IMR-90 (cell line): Measurements from ENCODE around the gene KRT72. TPM values are rescaled to one million over a fixed set of nuclear protein-coding genes. Genes with fewer than 3 reads are reported as not detected.

Experiments
- ATAC-seq: fragments of 200-7000 bp; cut with Tn5 transposase; 2 replicates; pipeline ENCODE4 v1.9.1; 2020; ENCODE audit warnings: low read depth, mild to moderate bottlenecking, moderate library complexity
- BruUV-seq: library from RNA; stranded (reverse); fragments of 400-500 nt; replicated peaks from 2 replicates; lab custom pipeline; 2021; lab: Mats Ljungman, UMichigan
- CTCF ChIA-PET: fragments of 300-600 bp; formaldehyde crosslinking; extraction: SDS; loops from one replicate; lab custom pipeline; 2021; ENCODE audit warnings: antibody characterized with exemption; lab: Yijun Ruan, JAX
- POLR2A ChIA-PET: fragments of 300-600 bp; sonication (Branson Sonifier 250); formaldehyde crosslinking; loops from one replicate; lab custom pipeline; 2022; ENCODE audit warnings: antibody characterized with exemption; ENCODE audit not compliant: unreplicated experiment; lab: Charles Lee
- DNase-seq: peaks from one replicate; pipeline ENCODE4 v3.0.0; 2013
- H2AFZ ChIP-seq: replicated peaks from 2 replicates; pipeline ENCODE3; 2013; ENCODE audit warnings: low read length, mild to moderate bottlenecking; ENCODE audit not compliant: poor library complexity
- H2AK5ac ChIP-seq: 2 replicates; pipeline ENCODE4 v1.6.1; 2013; ENCODE audit warnings: low read depth, low read length, inconsistent platforms
- H2AK9ac ChIP-seq: replicated peaks from 2 replicates; pipeline ENCODE3; 2013; ENCODE audit warnings: mild to moderate bottlenecking, low read depth, low read length, moderate library complexity; ENCODE audit not compliant: poor library complexity
- H2BK120ac ChIP-seq: 2 replicates; pipeline ENCODE4 v1.6.1; 2013; ENCODE audit warnings: low read depth, low read length, inconsistent platforms
- H2BK15ac ChIP-seq: 3 replicates; pipeline ENCODE4 v1.6.1; 2013; ENCODE audit warnings: low read depth, low read length, inconsistent platforms
- H2BK20ac ChIP-seq: 2 replicates; pipeline ENCODE4 v1.6.1; 2013; ENCODE audit warnings: low read depth, mild to moderate bottlenecking, inconsistent platforms, low read length, moderate library complexity
- H2BK5ac ChIP-seq: 2 replicates; pipeline ENCODE4 v1.6.1; 2013; ENCODE audit warnings: mild to moderate bottlenecking, low read depth, low read length, inconsistent platforms; ENCODE audit not compliant: poor library complexity, severe bottlenecking
- H3K14ac ChIP-seq: replicated peaks from 2 replicates; pipeline ENCODE4 v1.6.1; 2013; ENCODE audit warnings: low read depth, low read length, inconsistent platforms
- H3K18ac ChIP-seq: 2 replicates; pipeline ENCODE4 v1.6.1; 2013; ENCODE audit warnings: low read depth, low read length, control low read depth
- H3K23ac ChIP-seq: 2 replicates; pipeline ENCODE4 v1.6.1; 2013; ENCODE audit warnings: low read depth, low read length, inconsistent platforms
- H3K27ac ChIP-seq: 2 replicates; pipeline ENCODE4 v1.5.1; 2013; ENCODE audit warnings: mild to moderate bottlenecking, control low read depth, low read length; ENCODE audit not compliant: insufficient read depth
- H3K27me3 ChIP-seq: 2 replicates; pipeline ENCODE4 v1.6.1; 2013; ENCODE audit warnings: low read length; ENCODE audit not compliant: control insufficient read depth, insufficient read depth
- H3K36me3 ChIP-seq: 2 replicates; pipeline ENCODE4 v1.6.1; 2013; ENCODE audit warnings: low read length, mixed read lengths; ENCODE audit not compliant: control insufficient read depth, insufficient read depth
- H3K4ac ChIP-seq: 2 replicates; pipeline ENCODE4 v1.6.1; 2013; ENCODE audit warnings: low read depth, low read length, inconsistent platforms
- H3K4me1 ChIP-seq: 2 replicates; pipeline ENCODE4 v1.6.1; 2013; ENCODE audit warnings: low read length, mixed read lengths; ENCODE audit not compliant: control insufficient read depth, insufficient read depth
- H3K4me2 ChIP-seq: 2 replicates; pipeline ENCODE4 v1.6.1; 2013; ENCODE audit warnings: low read depth, mild to moderate bottlenecking, control low read depth, low read length, moderate library complexity
- H3K4me3 ChIP-seq: 2 replicates; pipeline ENCODE4 v1.5.1; 2013; ENCODE audit warnings: low read depth, mild to moderate bottlenecking, control low read depth, low read length, moderate library complexity; ENCODE audit not compliant: insufficient read depth
- H3K56ac ChIP-seq: 2 replicates; pipeline ENCODE4 v1.6.1; 2013; ENCODE audit warnings: low read length, inconsistent platforms; ENCODE audit not compliant: insufficient read depth; ENCODE audit errors: extremely low read depth
- H3K79me1 ChIP-seq, 2 experiments: 2 replicates each; pipeline ENCODE4 v1.6.1; 2013; ENCODE audit warnings: low read length in 2 of 2, inconsistent platforms in 1 of 2, low read depth in 1 of 2
- H3K9ac ChIP-seq: 2 replicates; pipeline ENCODE4 v1.6.1; 2013; ENCODE audit warnings: low read depth, low read length, control low read depth
- H3K9me1 ChIP-seq: 2 replicates; pipeline ENCODE4 v1.6.1; 2013; ENCODE audit warnings: low read length, inconsistent platforms; ENCODE audit not compliant: insufficient read depth
- H3K9me3 ChIP-seq: 2 replicates; pipeline ENCODE4 v1.6.1; 2013; ENCODE audit warnings: low read length; ENCODE audit not compliant: control insufficient read depth, insufficient read depth
- H4K20me1 ChIP-seq: 2 replicates; pipeline ENCODE4 v1.6.1; 2013; ENCODE audit warnings: low read length, inconsistent platforms; ENCODE audit not compliant: insufficient read depth
- H4K5ac ChIP-seq: 2 replicates; pipeline ENCODE4 v1.6.1; 2013; ENCODE audit warnings: mild to moderate bottlenecking, low read depth, low read length, control low read depth
- H4K8ac ChIP-seq, 2 experiments: 2 replicates each; pipeline ENCODE4 v1.6.1; 2013; ENCODE audit warnings: low read depth in 2 of 2, low read length in 2 of 2, control low read depth in 1 of 2, inconsistent platforms in 1 of 2
- H4K91ac ChIP-seq: 2 replicates; pipeline ENCODE4 v1.6.1; 2013; ENCODE audit warnings: low read depth, low read length, inconsistent platforms; ENCODE audit not compliant: insufficient read depth
- BHLHE40 ChIP-seq: fragments of 150-350 bp; IDR thresholded peaks from 2 replicates; pipeline ENCODE4 v1.6.1; 2016; ENCODE audit warnings: mild to moderate bottlenecking, low read depth, low read length
- CEBPB ChIP-seq: IDR thresholded peaks from 2 replicates; pipeline ENCODE4 v1.6.1; 2012; ENCODE audit warnings: low read depth, low read length, improper control_type of control experiment
- CHD1 ChIP-seq: IDR thresholded peaks from 2 replicates; pipeline ENCODE4 v1.6.1; 2012; ENCODE audit warnings: low read depth, low read length, improper control_type of control experiment
- ELK1 ChIP-seq: fragments of 150-350 bp; IDR thresholded peaks from 2 replicates; pipeline ENCODE4 v1.6.1; 2016; ENCODE audit warnings: low read depth, mild to moderate bottlenecking, low read length, moderate library complexity, borderline replicate concordance
- FOS ChIP-seq: fragments of 150-350 bp; IDR thresholded peaks from 2 replicates; pipeline ENCODE4 v1.6.1; 2016; ENCODE audit warnings: low read depth, low read length
- MAFK ChIP-seq: IDR thresholded peaks from 2 replicates; pipeline ENCODE4 v1.6.1; 2012; ENCODE audit warnings: low read depth, low read length, improper control_type of control experiment
- MAZ ChIP-seq: IDR thresholded peaks from 2 replicates; pipeline ENCODE4 v1.6.1; 2012; ENCODE audit warnings: low read depth, mild to moderate bottlenecking, low read length, improper control_type of control experiment, moderate library complexity, borderline replicate concordance
- MXI1 ChIP-seq: IDR thresholded peaks from 2 replicates; pipeline ENCODE4 v1.6.1; 2012; ENCODE audit warnings: low read depth, mild to moderate bottlenecking, low read length, moderate library complexity, borderline replicate concordance
- NFE2L2 ChIP-seq: fragments of 150-350 bp; IDR thresholded peaks from 2 replicates; pipeline ENCODE4 v1.6.1; 2016; ENCODE audit warnings: low read depth, mild to moderate bottlenecking, low read length
- POLR2A ChIP-seq: IDR thresholded peaks from 2 replicates; pipeline ENCODE4 v1.6.1; 2012; ENCODE audit warnings: mild to moderate bottlenecking, low read depth, low read length
- RAD21 ChIP-seq: IDR thresholded peaks from 2 replicates; pipeline ENCODE4 v1.6.1; 2012; ENCODE audit warnings: low read length, improper control_type of control experiment
- RCOR1 ChIP-seq: IDR thresholded peaks from 2 replicates; pipeline ENCODE4 v1.6.1; 2012; ENCODE audit warnings: mild to moderate bottlenecking, low read length, improper control_type of control experiment; ENCODE audit not compliant: insufficient replicate concordance
- RFX5 ChIP-seq: IDR thresholded peaks from 2 replicates; pipeline ENCODE4 v1.8.0; 2012; ENCODE audit warnings: low read depth, mild to moderate bottlenecking, low read length, moderate library complexity
- SMC3 ChIP-seq: fragments of 150-350 bp; IDR thresholded peaks from 2 replicates; pipeline ENCODE4 v1.6.1; 2016; ENCODE audit warnings: low read depth, mild to moderate bottlenecking, antibody characterized with exemption, low read length, moderate library complexity
- USF2 ChIP-seq: fragments of 150-350 bp; IDR thresholded peaks from 2 replicates; pipeline ENCODE4 v1.6.1; 2017; ENCODE audit warnings: mild to moderate bottlenecking, antibody characterized with exemption, low read length, low read depth
- WGBS, 2 experiments: methylation state at CpG; one replicate each; pipeline versions ENCODE4 v1.1.5 to v1.1.7; 2013; ENCODE audit warnings: missing lambda C conversion rate in 2 of 2; ENCODE audit not compliant: insufficient read length in 1 of 2; ENCODE audit errors: extremely low coverage in 2 of 2; 5-methylcytosine and 5-hydroxymethylcytosine counted together
- dilution Hi-C: fragments of 300-500 bp; cut with HindIII; formaldehyde crosslinking; loops from one replicate; pipeline ENCODE4 v1.14.3; 2018; ENCODE audit warnings: low sequenced_read_pairs; ENCODE audit not compliant: unreplicated experiment
- in situ Hi-C: fragments of 300-500 bp; cut with MboI; formaldehyde crosslinking; loops from 3 replicates; pipeline ENCODE4 v1.14.3; 2019; ENCODE audit warnings: low sequenced_read_pairs, inconsistent platforms, mixed read lengths
- intact Hi-C: fragments of 100-400 bp; cut with micrococcal nuclease; formaldehyde crosslinking; loops from 2 replicates; pipeline ENCODE4 v1.10.0; 2022
- polyA plus RNA-seq, 3 experiments: library from polyadenylated mRNA; depleted of rRNA; stranded (reverse); fragments of >200 nt; gene quantifications; 2 replicates each; pipeline ENCODE4 v1.2.3, GENCODE V29; 2012; ENCODE audit warnings: low replicate concordance in 1 of 3
- total RNA-seq: library from RNA; depleted of rRNA; stranded (reverse); fragments of >200 nt; gene quantifications from 2 replicates; pipeline ENCODE4 v1.2.3, GENCODE V29; 2012
- TF ChIP-seq, protein P1 (sequence below): conservative IDR thresholded peaks from 2 replicates; pipeline ENCODE4 v1.5.1; 2012; ENCODE audit warnings: mild to moderate bottlenecking, low read depth, low read length, improper control_type of control experiment

The KRT72 gene
- total and polyA plus RNA-seq, 2 of the 4 experiments (the other 2 are of a cell fraction) = not detected

- H3K27ac ChIP-seq = no peak overlapping the region
- dilution Hi-C loops (no loop called here), intact Hi-C loops (no loop called here), in situ Hi-C loops (no loop called here)
- no peak overlapping the region for H3K4ac ChIP-seq
- TF ChIP-seq ELK1 (no peak), BHLHE40 (no peak), MXI1 (no peak), RAD21 (no peak), MAZ (no peak), NFE2L2 (no peak), CHD1 (no peak), CEBPB (no peak), RFX5 (no peak), USF2 (no peak), SMC3 (no peak), MAFK (no peak), RCOR1 (no peak), FOS (no peak), POLR2A (no peak)
- TF ChIP-seq, protein P1, sequence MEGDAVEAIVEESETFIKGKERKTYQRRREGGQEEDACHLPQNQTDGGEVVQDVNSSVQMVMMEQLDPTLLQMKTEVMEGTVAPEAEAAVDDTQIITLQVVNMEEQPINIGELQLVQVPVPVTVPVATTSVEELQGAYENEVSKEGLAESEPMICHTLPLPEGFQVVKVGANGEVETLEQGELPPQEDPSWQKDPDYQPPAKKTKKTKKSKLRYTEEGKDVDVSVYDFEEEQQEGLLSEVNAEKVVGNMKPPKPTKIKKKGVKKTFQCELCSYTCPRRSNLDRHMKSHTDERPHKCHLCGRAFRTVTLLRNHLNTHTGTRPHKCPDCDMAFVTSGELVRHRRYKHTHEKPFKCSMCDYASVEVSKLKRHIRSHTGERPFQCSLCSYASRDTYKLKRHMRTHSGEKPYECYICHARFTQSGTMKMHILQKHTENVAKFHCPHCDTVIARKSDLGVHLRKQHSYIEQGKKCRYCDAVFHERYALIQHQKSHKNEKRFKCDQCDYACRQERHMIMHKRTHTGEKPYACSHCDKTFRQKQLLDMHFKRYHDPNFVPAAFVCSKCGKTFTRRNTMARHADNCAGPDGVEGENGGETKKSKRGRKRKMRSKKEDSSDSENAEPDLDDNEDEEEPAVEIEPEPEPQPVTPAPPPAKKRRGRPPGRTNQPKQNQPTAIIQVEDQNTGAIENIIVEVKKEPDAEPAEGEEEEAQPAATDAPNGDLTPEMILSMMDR = no peak
- no CpG with 5 or more reads among the region's 5 CpGs for WGBS, 2 experiments
- no peak overlapping the region for H3K4me2 ChIP-seq
- no peak overlapping the region for H4K5ac ChIP-seq
- POLR2A ChIA-PET = no interaction called here
- CTCF ChIA-PET = no interaction called here
- no peaks in the 10 kb centered on the region for H3K36me3 ChIP-seq
- H2AFZ ChIP-seq = no peak overlapping the region
- no peak overlapping the region for H4K8ac ChIP-seq
- no peak overlapping the region for H3K18ac ChIP-seq
- H2AK9ac ChIP-seq = no peak overlapping the region
- no peak overlapping the region for H3K4me3 ChIP-seq
- H3K23ac ChIP-seq = no peak overlapping the region
- H2BK20ac ChIP-seq = no peak overlapping the region
- BruUV-seq = no TSS peak
- no peak overlapping the region for H4K91ac ChIP-seq
- H3K9me1 ChIP-seq = no peaks in the 10 kb centered on the region
- no peak overlapping the region for H3K14ac ChIP-seq
- H3K27me3 ChIP-seq = peaks cover 12% of the 10 kb centered on the region
- no peaks in the 10 kb centered on the region; the same call in 1 of the 2 replicates for H4K20me1 ChIP-seq
- no peak overlapping the region for H2AK5ac ChIP-seq
- H2BK15ac ChIP-seq = no peak overlapping the region
- no peak overlapping the region for H3K56ac ChIP-seq
- DNase-seq (no peak), ATAC-seq (no peak)
- no peaks in the 10 kb centered on the region for H3K9me3 ChIP-seq
- no peak overlapping the region for H2BK5ac ChIP-seq
- no peaks in the 10 kb centered on the region for H3K4me1 ChIP-seq
- no peaks in the 10 kb centered on the region for H3K79me1 ChIP-seq
- no peak overlapping the region for H2BK120ac ChIP-seq
- H3K9ac ChIP-seq = no peak overlapping the region
Observed at GRCh38 chr12:52636592-52637258, 35.5 kb upstream of the KRT72 start.
